IPS DF 6.9 (cell line): ENCODE data around the gene OR5B17.
"Not testable (repeated sequence)": the region's sequence is repeated elsewhere in the genome, so short reads cannot be mapped to it uniquely, and the experiment has no call there.

ENCODE experiments used
- DNase-seq: peaks from one replicate; pipeline ENCODE4 v3.0.0-alpha.2; 2013; ENCODE audit warnings: low read depth, low spot score
- H3K27ac ChIP-seq: one replicate; pipeline ENCODE4 v1.5.1; 2013; ENCODE audit warnings: low read length, control low read depth
- H3K27me3 ChIP-seq: 2 replicates; pipeline ENCODE4 v1.6.1; 2013; ENCODE audit warnings: mild to moderate bottlenecking, low read length; ENCODE audit not compliant: control insufficient read depth, insufficient read depth
- H3K36me3 ChIP-seq: 2 replicates; pipeline ENCODE4 v1.6.1; 2013; ENCODE audit warnings: low read length; ENCODE audit not compliant: control insufficient read depth, insufficient read depth
- H3K4me1 ChIP-seq: 2 replicates; pipeline ENCODE4 v1.6.1; 2013; ENCODE audit warnings: low read length; ENCODE audit not compliant: control insufficient read depth, insufficient read depth
- H3K4me3 ChIP-seq: 2 replicates; pipeline ENCODE4 v1.5.1; 2013; ENCODE audit warnings: mild to moderate bottlenecking, low read length
- H3K9me3 ChIP-seq: 2 replicates; pipeline ENCODE4 v1.6.1; 2013; ENCODE audit warnings: low read length, inconsistent platforms; ENCODE audit not compliant: control insufficient read depth, insufficient read depth
- WGBS: extraction: QIAGEN DNeasy Blood & Tissue Kit; methylation state at CpG from one replicate; pipeline ENCODE4 v1.1.7; 2013; ENCODE audit warnings: mixed read lengths, missing lambda C conversion rate; ENCODE audit not compliant: insufficient read length, insufficient coverage; 5-methylcytosine and 5-hydroxymethylcytosine counted together

Gene OR5B17

GRCh38 chr11:58358969-58359368 lies at the start of gene OR5B17:
Gene OR5B17, minus strand, starts transcription at chr11:58359069. Its CDS starts 0 bp downstream, at chr11:58359069.
- no CpG with 5 or more reads among the region's 1 CpG for WGBS
- H3K27ac ChIP-seq = no peak within 1 kb of the TSS
- no peaks in the 10 kb centered on the region for H3K27me3 ChIP-seq
- no peaks in the 10 kb centered on the region for H3K36me3 ChIP-seq
- no peaks in the 10 kb centered on the region for H3K4me1 ChIP-seq
- DNase-seq = no peak
- no peak within 1 kb of the TSS for H3K4me3 ChIP-seq
- no peaks in the 10 kb centered on the region for H3K9me3 ChIP-seq

- H3K27ac ChIP-seq = no peak within 1 kb of the TSS
- no CpG with 5 or more reads among the region's 1 CpG for whole genome bisulfite sequencing
- H3K9me3 ChIP-seq = no peaks in the 10 kb centered on the region
- DNase-seq = no peak
- H3K36me3 ChIP-seq = no peaks in the 10 kb centered on the region
- H3K4me1 ChIP-seq = no peaks in the 10 kb centered on the region
- H3K4me3 ChIP-seq = no peak within 1 kb of the TSS
- no peaks in the 10 kb centered on the region for H3K27me3 ChIP-seq
Measured at GRCh38 chr11:58406774-58407173, 47.9 kb upstream of the OR5B17 start, which contains the start of gene OR5B3. Gene OR5B3, minus strand, starts transcription at chr11:58406874. Its CDS starts 3,465 bp downstream, at chr11:58403409.

- H3K4me3 ChIP-seq, H3K27me3 ChIP-seq, H3K36me3 ChIP-seq, DNase-seq, H3K27ac ChIP-seq, H3K4me1 ChIP-seq, H3K9me3 ChIP-seq: not testable (repeated sequence)
- no CpG with 5 or more reads among the region's 2 CpGs for WGBS
Measured at GRCh38 chr11:58399622-58400021, 40.8 kb upstream of the OR5B17 start.

- H3K27me3 ChIP-seq = no peaks in the 10 kb centered on the region
- H3K9me3 ChIP-seq = no peaks in the 10 kb centered on the region
- no peak overlapping the region for H3K4me3 ChIP-seq
- no peaks in the 10 kb centered on the region for H3K36me3 ChIP-seq
- DNase-seq = no peak
- no CpG with 5 or more reads among the region's 2 CpGs for whole genome bisulfite sequencing
- no peaks in the 10 kb centered on the region; the same call in 1 of the 2 replicates for H3K4me1 ChIP-seq
- no peak overlapping the region for H3K27ac ChIP-seq
Measured at GRCh38 chr11:58395581-58395980, 36.7 kb upstream of the OR5B17 start.

GRCh38 chr11:58394195-58394594 lies 35.3 kb upstream of the OR5B17 start:
- Histone ChIP-seq H3K4me1 (no peaks in the 10 kb centered on the region; the same call in 1 of the 2 replicates), H3K27me3 (no peaks in the 10 kb centered on the region), H3K4me3 (no peak overlapping the region), H3K27ac (no peak overlapping the region), H3K9me3 (no peaks in the 10 kb centered on the region), H3K36me3 (no peaks in the 10 kb centered on the region)
- no peak for DNase-seq

GRCh38 chr11:58392746-58393145 lies 33.9 kb upstream of the OR5B17 start:
- Histone ChIP-seq H3K36me3 (no peaks in the 10 kb centered on the region), H3K27me3 (no peaks in the 10 kb centered on the region), H3K4me1 (no peaks in the 10 kb centered on the region; the same call in 1 of the 2 replicates), H3K27ac (no peak overlapping the region), H3K9me3 (no peaks in the 10 kb centered on the region), H3K4me3 (no peak overlapping the region)
- no peak for DNase-seq
- no CpG with 5 or more reads among the region's 1 CpG for WGBS

- Histone ChIP-seq H3K4me3 (no peak overlapping the region), H3K36me3 (no peaks in the 10 kb centered on the region), H3K4me1 (no peaks in the 10 kb centered on the region; the same call in 1 of the 2 replicates), H3K27ac (no peak overlapping the region), H3K9me3 (no peaks in the 10 kb centered on the region), H3K27me3 (no peaks in the 10 kb centered on the region)
- no CpG with 5 or more reads among the region's 1 CpG for WGBS
- DNase-seq = no peak
Measured at GRCh38 chr11:58391879-58392278, 33.0 kb upstream of the OR5B17 start.

- no peak overlapping the region for H3K27ac ChIP-seq
- no CpG with 5 or more reads among the region's 18 CpGs for WGBS
- H3K4me3 ChIP-seq = no peak overlapping the region
- H3K9me3 ChIP-seq = no peaks in the 10 kb centered on the region
- H3K27me3 ChIP-seq = no peaks in the 10 kb centered on the region
- no peaks in the 10 kb centered on the region; the same call in 1 of the 2 replicates for H3K4me1 ChIP-seq
- H3K36me3 ChIP-seq = no peaks in the 10 kb centered on the region
- no peak for DNase-seq
Measured at GRCh38 chr11:58390551-58391063, 31.7 kb upstream of the OR5B17 start.

- no peak for DNase-seq
- Histone ChIP-seq H3K4me3 (no peak overlapping the region), H3K4me1 (no peaks in the 10 kb centered on the region), H3K27me3 (no peaks in the 10 kb centered on the region), H3K9me3 (no peaks in the 10 kb centered on the region), H3K36me3 (no peaks in the 10 kb centered on the region), H3K27ac (no peak overlapping the region)
- WGBS = no CpG with 5 or more reads among the region's 3 CpGs
Measured at GRCh38 chr11:58354727-58355126, 4.1 kb downstream of the OR5B17 start.

- H3K27me3 ChIP-seq = no peaks in the 10 kb centered on the region
- no peaks in the 10 kb centered on the region for H3K4me1 ChIP-seq
- WGBS = no CpG with 5 or more reads among the region's 2 CpGs
- no peak overlapping the region for H3K27ac ChIP-seq
- no peaks in the 10 kb centered on the region for H3K9me3 ChIP-seq
- no peaks in the 10 kb centered on the region for H3K36me3 ChIP-seq
- H3K4me3 ChIP-seq = no peak overlapping the region
- DNase-seq = no peak
Measured at GRCh38 chr11:58345204-58345603, 13.7 kb downstream of the OR5B17 start.

- Histone ChIP-seq H3K9me3 (no peaks in the 10 kb centered on the region), H3K27me3 (no peaks in the 10 kb centered on the region), H3K36me3 (no peaks in the 10 kb centered on the region), H3K27ac (no peak overlapping the region), H3K4me1 (no peaks in the 10 kb centered on the region), H3K4me3 (no peak overlapping the region)
- no peak for DNase-seq
Measured at GRCh38 chr11:58334708-58335107, 24.2 kb downstream of the OR5B17 start.
